HL-60/S4 (cell line): Measurements from ENCODE around the gene LINGO4.

ENCODE experiments used
- in situ Hi-C: fragments of 300-500 bp; cut with MboI; formaldehyde crosslinking; loops from 2 replicates; pipeline ENCODE4 v1.14.3; 2022; ENCODE audit warnings: low sequenced_read_pairs

LINGO4 gene

DNA sequence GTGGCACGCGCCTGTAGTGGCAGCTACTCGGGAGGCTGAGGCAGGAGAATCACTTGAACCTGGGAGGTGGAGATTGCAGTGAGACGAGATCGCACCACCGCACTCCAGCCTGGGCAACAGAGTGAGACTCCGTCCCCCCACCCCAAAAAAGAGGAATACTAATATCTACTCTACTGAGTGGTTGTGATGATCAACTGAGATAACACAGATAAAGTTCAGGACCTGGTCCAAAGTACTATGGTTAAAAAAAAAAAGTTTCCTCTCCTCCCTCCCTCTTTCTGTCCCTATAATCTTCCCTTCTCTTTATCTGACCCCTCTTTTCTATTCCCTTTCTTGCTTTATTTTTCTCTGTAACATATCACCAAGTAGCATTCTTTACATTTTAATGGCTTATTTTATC is 30.4 kb upstream of the LINGO4 start:
- in situ Hi-C loops: no loop called here

DNA sequence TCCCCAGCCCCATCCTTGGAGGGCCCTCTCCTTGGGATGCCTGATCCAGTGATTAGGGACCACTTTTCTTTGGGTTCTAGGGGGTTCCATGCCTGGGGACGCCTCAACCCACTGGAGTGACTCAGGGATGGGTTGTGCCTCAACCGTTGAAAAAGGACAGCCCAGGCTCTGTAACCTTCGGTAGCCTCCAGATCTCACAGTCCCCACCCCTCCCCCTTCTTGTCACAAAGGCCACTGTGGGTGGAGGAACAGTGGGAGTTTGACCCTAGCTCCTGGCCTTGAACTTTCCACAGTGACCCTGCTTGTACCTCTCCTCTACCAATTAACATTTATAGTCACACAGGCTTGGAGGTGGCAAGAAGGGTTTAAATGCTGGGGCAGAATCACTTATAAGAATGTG is 29.0 kb upstream of the LINGO4 start:
- in situ Hi-C loops: no loop called here

DNA sequence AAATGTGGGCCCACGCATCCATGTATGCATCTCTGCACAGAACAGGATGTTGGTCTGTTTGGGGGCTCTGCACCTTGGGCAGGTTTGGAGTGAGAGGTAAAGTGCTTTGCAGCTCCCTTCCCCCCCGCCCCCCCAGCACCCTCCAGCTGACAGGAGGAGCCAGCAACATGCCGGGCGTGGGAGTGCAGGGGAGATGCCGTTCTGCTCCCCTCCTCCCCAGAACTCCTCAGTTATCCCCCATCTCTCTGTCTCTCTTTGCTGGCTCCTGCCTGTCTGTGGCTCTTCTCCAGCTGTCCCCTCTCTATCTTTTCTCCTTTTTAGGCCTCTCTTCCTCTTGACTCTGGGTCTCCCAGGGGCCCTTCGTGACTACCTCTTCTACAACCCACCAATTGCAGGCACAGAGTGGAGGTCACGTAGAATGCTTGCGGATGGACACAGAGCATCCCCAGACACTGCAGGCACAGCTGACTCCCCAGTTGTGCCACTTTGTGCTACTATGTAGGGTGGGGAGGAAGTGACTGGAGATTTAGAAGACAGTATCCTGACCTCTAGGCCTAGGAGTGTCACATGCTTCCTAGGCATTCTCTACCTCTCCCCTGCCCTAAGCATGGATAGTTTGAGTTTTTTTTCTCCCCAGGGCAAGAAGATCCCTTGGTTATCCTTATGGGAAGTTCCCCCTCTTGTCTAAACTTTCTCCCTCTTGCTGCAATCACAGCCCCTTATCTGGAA is 28.1 kb upstream of the LINGO4 start:
- in situ Hi-C loops: no loop called here

DNA sequence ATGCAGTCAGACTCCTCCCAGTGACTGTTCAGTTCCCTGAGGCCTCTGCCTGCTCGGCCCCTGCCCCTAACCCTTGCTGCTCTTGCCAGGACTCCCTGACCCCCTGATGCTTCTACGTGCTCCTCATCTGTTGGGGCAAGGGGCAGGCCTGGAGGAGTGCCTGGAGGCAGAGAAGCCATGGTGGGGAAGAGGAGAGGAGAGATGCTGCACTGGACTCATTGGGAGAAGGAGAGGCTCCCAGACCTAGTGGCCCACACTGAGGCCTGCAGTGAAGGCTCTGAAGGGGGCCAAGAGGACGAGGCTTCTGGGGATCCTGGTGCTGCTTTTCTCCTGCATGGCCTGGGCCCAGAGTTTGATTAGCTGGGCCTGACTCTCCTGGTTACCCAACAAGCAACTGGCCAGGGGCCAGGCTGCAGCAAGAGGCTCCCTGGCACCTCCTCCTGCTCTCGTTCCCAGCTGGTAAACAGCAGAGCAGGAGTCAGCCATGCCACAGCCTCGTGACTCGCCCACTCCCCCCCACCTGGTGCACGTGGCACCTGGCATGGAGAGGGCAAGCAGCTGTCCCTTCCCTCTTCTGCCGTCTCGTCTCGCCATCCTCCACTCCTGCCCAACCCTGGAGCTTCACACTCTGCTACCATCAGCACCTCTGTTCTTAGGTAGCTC is 27.2 kb upstream of the LINGO4 start:
- in situ Hi-C loops: no loop called here

DNA sequence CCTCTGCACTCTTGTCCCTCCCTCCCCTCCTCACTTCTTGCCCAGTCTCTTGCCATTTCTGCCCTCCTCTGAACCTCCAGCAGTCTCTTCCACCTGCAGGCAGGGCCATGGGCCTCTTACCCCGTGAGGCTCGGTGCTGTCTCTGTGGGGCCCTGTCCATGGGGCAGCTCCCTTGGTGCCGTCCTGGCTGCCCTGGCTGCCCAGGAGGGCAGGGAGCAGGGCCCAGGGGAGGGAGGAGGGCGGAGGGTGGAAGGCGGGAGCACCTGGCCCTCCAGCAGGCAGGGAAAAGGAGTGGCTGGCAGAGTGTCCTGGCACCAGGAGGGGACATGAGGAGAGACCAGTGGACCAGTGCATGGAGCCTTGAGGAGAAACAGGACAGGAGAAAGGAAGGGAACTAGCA is 26.4 kb upstream of the LINGO4 start, which contains the start of gene RORC:
RORC (minus strand) TSS at position 198 of the 400 bp plus-strand sequence; CDS start at position 160, 38 bp downstream.
- in situ Hi-C loops: no loop called here

DNA sequence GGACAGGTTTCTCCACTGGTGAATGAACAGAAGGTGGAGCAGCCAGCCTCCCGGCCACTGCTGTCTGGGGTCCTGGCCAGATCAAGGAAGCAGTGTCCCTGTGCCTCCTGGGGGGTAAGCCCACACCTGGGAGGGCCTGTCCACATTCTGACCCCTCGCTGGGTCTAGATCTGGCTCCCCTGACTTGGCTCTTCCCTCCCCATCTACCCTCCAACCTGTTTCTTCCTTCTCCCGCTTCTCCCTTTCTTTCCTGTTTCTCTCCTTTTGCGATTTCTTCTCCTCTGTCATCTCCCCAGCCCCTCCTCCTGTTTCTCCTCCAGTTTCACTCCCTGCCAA is 26.0 kb upstream of the LINGO4 start:
- in situ Hi-C loops: no loop called here

DNA sequence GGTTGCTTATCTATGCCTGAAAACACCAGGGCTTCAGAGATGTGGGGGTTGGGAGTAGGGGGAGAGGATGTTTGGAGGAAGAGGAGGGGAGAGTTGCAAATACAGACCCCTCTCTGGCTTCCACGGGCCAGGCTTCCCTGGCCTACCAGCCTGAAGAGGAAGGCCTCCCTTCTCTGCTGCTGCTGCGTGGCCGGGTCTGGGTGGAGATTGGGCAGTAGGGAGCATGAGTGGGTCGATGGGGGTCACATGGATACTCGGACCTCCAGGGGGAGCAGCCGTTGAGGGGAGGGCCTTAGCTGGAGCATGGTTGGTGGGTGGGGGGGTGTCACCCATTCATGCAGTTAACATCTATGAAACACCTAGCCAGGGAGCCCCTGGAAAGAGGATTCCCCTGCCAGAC is 24.8 kb upstream of the LINGO4 start:
- in situ Hi-C loops: no loop called here

DNA sequence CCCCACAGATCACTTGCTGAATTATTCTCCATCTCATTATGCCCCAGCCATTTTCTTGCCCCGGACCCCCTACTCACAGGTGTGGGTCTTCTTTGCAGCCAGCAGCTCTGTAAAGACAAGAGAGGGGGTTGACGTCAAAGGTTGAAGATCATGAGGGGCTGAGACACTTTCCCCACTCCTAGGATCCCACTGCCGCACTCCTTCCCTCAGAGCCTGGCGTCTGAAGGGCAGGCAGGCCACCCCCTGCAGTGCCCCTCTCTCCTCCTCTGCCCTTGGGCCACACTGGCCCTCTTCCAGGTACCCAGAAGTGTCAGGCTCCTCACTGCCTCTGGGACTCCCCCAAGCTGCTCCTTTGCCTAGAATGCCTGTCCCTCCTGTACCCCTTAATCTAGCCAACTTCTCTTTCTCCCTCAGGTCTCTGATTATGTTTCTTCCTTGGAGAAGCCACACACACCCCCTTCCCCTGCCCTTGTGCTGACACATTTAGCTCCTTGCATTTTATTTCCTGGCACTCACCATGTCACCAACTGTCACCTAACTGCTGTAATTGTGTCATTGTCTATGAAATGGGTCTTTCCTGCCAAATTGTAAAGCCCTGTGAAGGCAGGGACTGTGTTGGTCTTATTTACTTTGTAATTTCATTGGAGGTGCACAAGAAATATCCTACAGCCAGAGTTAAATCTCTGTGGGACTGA is 24.3 kb upstream of the LINGO4 start:
- in situ Hi-C loops: loop anchor here (10.0 kb wide), 1 partner anchor 55 kb away; no protein-coding TSS in a partner anchor

DNA sequence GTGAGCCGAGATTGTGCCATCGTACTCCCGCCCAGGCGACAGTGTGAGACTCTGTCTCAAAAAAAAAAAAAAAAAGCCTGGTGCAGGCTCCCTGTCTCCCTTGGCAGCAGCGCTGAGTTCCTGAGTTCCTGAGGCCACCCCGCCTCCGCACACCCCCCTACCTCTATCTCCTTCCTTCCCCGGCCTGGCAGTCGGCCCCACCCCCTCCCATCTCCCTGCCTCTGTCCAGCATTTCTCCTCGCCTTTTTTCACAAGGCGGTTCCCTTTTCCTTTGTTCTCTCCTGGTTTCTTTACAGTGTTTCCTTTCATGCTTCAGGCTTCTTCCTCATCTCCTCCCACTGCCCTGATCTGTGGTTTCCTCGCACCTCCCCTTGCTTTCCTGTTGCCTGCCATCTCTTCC is 23.7 kb upstream of the LINGO4 start:
- in situ Hi-C loops: loop anchor here (10.0 kb wide), 1 partner anchor 56 kb away; no protein-coding TSS in a partner anchor

DNA sequence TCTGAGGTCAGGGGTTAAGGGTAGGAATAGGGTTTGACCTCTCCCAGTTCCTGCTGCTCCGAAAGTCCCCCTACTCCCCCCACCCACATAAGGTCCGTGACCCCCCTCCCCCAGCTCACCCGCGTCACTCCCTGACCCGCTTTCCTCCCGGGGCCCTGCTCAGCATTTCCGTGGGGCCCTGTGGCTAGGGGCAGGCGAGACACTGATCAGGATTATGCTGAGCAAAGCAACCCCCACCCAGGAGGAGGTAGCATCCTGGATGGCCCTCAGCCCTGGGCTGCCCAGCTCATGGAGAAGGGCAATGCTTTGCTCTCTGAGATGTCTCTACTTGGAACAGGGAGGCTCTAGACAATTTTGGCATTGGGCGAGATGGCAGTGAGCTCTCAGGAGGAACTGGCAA is 22.6 kb upstream of the LINGO4 start:
- in situ Hi-C loops: loop anchor here (10.0 kb wide), 1 partner anchor 57 kb away; no protein-coding TSS in a partner anchor

DNA sequence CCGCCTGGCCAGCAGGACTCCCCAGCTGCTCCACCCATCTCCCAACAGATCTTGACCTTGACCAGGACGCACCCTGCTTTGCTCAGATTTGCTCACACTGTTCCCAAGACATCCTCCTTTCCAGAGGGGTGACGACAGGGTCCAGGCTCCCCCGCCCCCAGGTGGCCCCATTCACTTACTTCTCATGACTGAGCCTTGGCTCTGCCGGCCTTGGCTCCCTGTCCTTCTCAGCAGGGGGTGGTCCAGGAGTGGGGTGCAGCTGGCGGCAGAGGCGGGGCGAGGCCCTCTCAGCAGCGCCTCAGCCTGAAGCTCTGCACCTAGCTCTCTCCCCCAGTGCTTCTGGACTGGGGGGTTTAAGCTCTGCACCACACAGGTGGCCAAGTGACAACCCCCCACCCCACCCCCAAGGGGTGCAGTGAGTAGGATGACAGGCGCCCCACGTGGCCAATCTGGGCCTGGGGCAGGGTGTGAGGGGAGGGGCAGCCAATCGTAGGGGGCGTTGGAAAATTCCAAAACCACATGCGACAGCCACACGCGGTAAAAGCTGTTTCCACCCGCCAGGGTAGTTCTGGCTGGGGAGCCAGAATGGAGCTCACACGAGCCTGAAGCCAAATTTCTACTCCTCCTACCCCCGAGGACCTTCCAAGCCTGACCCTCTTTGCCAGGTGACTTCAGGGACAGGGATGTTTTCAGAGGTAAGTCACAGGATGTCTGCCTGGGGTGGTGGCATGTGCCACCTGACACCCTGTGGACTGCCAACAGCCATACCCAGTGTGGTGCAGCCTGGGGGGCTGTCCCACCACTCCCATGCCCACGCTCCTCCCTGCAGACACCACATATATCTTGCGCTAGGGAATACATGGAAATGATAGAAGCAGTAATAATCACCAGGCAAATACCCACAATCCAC is 20.8 kb upstream of the LINGO4 start:
- in situ Hi-C loops: loop anchor here (10.0 kb wide), 1 partner anchor 59 kb away; no protein-coding TSS in a partner anchor

DNA sequence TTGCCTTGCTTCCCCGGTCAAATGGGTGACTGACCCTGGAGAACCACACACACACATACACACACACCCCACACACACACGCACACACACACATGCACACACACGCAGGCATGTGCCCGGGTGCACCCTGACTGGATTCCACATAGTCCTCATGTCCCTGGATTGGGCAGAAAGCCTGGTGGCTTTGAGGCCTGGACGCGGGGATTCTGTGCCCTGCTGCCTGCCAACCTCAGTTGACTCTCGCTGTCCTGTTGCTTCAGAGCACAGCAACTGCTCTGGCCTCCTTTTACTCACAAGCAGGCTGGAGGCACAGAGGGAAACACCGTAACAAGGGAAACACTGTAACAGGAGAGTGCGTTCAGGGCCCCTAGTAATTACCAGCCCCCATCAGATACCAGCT is 20.0 kb upstream of the LINGO4 start:
- in situ Hi-C loops: loop anchor here (10.0 kb wide), 1 partner anchor 60 kb away; no protein-coding TSS in a partner anchor

DNA sequence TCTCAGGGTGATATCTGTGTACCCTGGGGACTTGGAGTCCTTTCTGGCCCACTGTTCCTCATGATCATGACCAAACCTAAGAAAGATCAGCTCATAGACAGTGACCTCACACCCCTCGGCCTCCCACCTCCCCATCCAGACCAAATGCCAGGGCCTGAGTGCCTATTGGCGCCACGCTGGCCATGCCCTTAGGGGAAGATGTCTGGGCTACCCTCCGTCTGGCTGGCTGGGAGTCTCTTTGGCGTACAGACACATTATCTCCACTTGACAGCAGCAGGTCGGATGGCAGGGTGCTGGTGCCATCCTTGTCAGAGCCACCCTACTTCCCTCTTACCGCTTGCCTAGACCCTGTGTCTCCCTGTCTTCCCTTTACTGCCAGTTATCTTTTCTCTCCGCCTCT is 18.0 kb upstream of the LINGO4 start:
- in situ Hi-C loops: loop anchor here (10.0 kb wide), 1 partner anchor 62 kb away; no protein-coding TSS in a partner anchor

DNA sequence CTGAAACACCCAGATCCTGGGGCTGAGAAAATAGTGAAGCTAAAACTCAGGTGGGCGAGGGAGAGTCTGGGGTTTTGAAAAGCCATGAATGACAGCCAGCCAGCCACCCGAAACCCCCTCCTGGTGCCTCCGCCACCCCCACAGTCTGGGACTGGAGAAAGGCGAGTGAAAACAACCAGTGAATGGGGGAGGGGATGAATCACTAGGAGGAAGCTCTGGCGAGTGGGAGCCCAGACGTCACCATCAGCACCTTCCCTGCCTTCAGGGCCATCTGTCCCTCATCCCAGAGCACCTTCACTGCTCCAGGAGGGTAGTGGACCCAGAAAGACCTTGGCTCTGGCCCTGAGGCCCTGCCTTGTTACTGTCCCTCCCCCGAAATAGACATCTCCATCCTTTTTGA is 17.2 kb upstream of the LINGO4 start:
- in situ Hi-C loops: loop anchor here (10.0 kb wide), 1 partner anchor 62 kb away; no protein-coding TSS in a partner anchor

DNA sequence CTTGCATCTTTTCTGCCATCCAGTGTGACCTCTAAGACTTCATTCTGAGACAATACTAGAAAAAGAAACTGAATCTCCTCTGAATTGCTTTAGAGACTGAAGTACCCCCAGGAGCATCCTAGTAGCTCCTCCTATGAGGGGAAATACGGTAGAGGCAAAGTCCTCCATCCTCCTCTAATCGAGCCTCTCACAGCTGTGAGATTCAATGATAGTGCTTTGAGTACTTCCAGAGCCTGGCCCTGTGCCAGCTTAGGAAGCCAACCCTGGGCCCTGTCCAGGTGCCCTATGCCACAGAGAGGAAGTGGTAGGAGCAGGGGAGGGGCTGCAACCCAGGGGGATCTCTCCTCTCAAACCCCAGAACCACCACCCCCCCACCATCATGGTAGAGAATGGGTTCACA is 15.7 kb upstream of the LINGO4 start:
- in situ Hi-C loops: loop anchor here (10.0 kb wide), 1 partner anchor 64 kb away; no protein-coding TSS in a partner anchor

DNA sequence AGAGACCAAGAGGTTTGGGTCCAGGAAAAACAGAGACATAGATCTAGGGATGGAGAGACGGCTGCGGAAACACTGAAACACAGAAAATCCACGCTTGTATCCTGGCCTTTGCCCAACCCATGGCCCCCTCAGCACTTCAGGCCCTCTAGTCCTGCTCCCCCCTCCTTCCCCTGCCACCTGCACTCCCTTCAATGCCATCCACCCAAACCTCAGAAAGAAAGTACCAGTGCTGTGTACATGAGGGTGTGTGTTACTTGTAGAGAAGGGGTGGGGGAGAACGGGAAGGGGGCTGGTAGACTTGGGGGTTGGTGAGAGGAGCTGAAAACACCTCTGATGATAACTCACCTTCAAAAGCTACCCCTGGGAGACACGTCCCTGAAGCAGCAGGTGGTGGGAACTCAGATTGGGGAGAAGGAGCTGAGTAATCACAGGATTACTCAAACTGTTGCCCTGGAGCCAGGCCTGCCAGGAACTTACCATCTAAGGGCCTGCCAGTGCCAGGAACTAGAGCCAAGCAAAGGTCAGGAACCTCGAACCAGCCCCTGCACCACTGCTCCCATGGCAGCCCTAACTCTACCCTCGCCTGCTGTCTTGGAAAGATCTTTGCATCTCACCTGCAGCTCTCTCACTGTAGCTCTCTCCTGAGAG is 14.9 kb upstream of the LINGO4 start:
- in situ Hi-C loops: loop anchor here (10.0 kb wide), 1 partner anchor 65 kb away; no protein-coding TSS in a partner anchor

DNA sequence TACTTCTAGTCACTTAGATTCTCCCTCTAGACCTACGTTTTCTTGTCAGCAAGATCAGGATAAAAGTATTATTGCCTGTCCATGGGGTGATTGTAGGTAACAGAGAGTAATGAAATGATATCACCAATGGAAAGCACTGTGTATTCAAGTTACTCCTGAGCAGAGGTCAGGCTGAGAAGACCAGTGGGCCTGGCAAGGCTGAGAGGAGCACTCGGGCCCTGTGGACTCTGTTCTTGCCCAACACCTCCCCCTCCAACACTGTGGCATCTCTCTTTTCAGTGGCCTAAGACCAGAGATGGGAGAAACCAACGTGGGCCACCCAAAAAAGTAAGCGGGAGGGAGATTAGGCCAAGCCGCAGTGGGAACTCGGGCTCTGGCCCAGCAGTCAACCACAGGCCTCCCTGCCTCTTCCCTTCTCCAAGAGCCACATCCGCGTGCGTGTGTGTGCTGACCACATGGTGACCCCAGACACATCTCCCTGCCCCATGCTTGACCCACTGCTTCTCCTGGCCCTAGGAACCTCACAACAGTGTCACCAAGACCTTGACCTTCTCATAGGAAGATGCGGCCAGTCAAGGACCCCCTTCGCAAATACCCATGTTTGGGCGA is 14.1 kb upstream of the LINGO4 start:
- in situ Hi-C loops: no loop called here

DNA sequence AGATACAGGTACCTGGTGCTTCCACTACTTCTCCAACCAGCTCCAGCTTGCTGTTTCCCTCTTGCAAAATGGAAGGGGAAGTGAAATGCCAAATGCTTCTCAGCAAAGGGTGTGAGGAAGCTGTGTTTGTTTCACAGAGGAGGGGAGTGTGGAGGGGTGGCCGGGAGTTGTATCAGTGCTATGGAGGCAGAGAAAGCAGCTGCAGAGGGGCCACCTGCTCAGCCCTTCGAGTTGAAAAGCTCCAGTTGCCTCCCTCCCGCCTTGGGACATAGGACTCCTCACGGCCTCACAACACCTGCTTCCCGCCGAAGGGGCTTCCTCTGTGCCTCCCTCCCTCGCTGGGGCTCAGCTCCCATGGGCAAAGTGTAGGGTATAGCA is 12.1 kb upstream of the LINGO4 start:
- in situ Hi-C loops: no loop called here

DNA sequence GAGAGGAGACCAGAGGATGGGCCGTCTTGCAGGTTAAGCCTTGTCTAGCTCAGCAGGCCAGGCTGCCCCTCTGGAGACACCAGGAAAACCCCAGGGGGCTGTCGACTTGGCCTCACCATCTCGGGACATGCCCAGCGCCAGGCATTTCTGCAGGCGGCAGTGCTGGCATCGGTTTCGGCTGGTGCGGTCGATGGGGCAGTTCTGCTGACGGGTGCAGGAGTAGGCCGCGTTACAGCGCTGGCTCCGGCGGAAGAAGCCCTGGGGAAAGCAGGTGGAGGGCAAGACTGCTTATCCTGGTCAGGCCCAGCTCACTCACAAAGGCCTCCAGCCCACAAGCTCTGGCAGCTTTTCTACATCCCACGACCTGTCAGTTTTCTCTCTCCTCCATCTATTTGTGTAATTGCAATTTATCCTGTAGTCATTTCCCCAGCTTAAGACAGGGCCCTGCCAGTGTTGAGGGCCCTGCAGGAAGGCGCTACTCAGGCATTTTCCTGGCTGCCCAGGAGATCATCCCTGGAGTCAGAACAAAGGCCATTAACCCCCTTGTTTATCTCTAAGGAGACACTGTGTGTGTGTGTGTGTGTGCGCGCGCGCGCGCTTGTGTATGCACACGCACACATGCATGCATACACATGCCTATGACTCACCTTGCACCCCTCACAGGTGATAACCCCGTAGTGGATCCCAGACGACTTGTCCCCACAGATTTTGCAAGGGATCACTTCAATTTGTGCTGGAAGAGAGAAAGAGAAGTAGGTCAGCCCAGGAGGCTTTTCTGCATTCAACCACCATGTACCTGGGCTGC is 11.5 kb upstream of the LINGO4 start:
- in situ Hi-C loops: no loop called here
